Liver (tissue), 9 donors: ENCODE results near the gene CPNE4. TPM values are rescaled to one million over a fixed set of nuclear protein-coding genes. Genes with fewer than 3 reads are reported as not detected.

Source experiments
- DNase-seq: peaks from one replicate; pipeline ENCODE4 v3.0.0-alpha.2; 2017; ENCODE audit warnings: low spot score
- H3K27ac ChIP-seq, 2 donors: one replicate each; pipeline ENCODE4 v1.7.0; 2013; ENCODE audit warnings: inconsistent platforms in 2 of 2, low read length in 2 of 2, control low read depth in 1 of 2, low read depth in 1 of 2, mild to moderate bottlenecking in 1 of 2
- H3K27me3 ChIP-seq, 4 donors: one replicate each; pipeline versions ENCODE4 v1.6.1 to v1.7.0; 2013; ENCODE audit warnings: low read length in 3 of 4, inconsistent platforms in 1 of 4, mild to moderate bottlenecking in 1 of 4, moderate library complexity in 1 of 4; ENCODE audit not compliant: control insufficient read depth in 4 of 4, insufficient read depth in 4 of 4
- H3K36me3 ChIP-seq, 4 donors: one replicate each; pipeline versions ENCODE4 v1.6.1 to v1.7.0; 2013; ENCODE audit warnings: low read length in 3 of 4, mild to moderate bottlenecking in 3 of 4, low read depth in 1 of 4, moderate library complexity in 1 of 4; ENCODE audit not compliant: control insufficient read depth in 4 of 4, insufficient read depth in 3 of 4
- H3K4me1 ChIP-seq, 4 donors: one replicate each; pipeline versions ENCODE4 v1.6.1 to v1.7.0; 2013; ENCODE audit warnings: low read length in 3 of 4, mild to moderate bottlenecking in 3 of 4, moderate library complexity in 1 of 4; ENCODE audit not compliant: control insufficient read depth in 4 of 4, insufficient read depth in 4 of 4
- H3K4me3 ChIP-seq, 3 donors: one replicate each; pipeline versions ENCODE4 v1.6.1 to v1.7.0; 2013; ENCODE audit warnings: low read length in 3 of 3, control low read depth in 1 of 3, low read depth in 1 of 3, mild to moderate bottlenecking in 1 of 3
- H3K9ac ChIP-seq, 2 donors: one replicate each; pipeline ENCODE4 v1.7.0; 2013; ENCODE audit warnings: low read length in 2 of 2, mild to moderate bottlenecking in 2 of 2, moderate library complexity in 2 of 2, control low read depth in 1 of 2, low read depth in 1 of 2
- H3K9me3 ChIP-seq, 4 donors: one replicate each; pipeline versions ENCODE4 v1.6.1 to v1.7.0; 2013; ENCODE audit warnings: low read length in 3 of 4; ENCODE audit not compliant: control insufficient read depth in 4 of 4
- ATF3 ChIP-seq: IDR thresholded peaks from 2 replicates; pipeline ENCODE4 v1.6.1; 2016; ENCODE audit warnings: antibody characterized with exemption
- CTCF ChIP-seq: fragments of 150-350 bp; IDR thresholded peaks from 2 replicates; pipeline ENCODE4 v1.5.1; 2017; ENCODE audit warnings: improper control_type of control experiment, low read depth, low read length; ENCODE audit not compliant: missing input control
- EGR1 ChIP-seq, 2 donors: IDR thresholded peaks; 2 replicates each; pipeline ENCODE4 v1.6.1; 2016 to 2018; ENCODE audit warnings: antibody characterized with exemption in 2 of 2, low read depth in 2 of 2
- FOXA1 ChIP-seq: IDR thresholded peaks from 2 replicates; pipeline ENCODE4 v1.6.1; 2016; ENCODE audit warnings: antibody characterized with exemption
- FOXA2 ChIP-seq: IDR thresholded peaks from 2 replicates; pipeline ENCODE4 v1.6.1; 2016; ENCODE audit warnings: antibody characterized with exemption
- GABPA ChIP-seq, 2 donors: IDR thresholded peaks in 1 of 2; conservative IDR thresholded peaks in 1 of 2; 2 replicates each; pipeline ENCODE4 v1.6.1; 2016; ENCODE audit warnings: antibody characterized with exemption in 2 of 2, mild to moderate bottlenecking in 1 of 2, moderate library complexity in 1 of 2
- HNF4A ChIP-seq, 2 donors: conservative IDR thresholded peaks; 2 replicates each; pipeline ENCODE4 v1.6.1; 2016; ENCODE audit warnings: antibody characterized with exemption in 2 of 2, mild to moderate bottlenecking in 2 of 2
- HNF4G ChIP-seq: IDR thresholded peaks from 2 replicates; pipeline ENCODE4 v1.6.1; 2016; ENCODE audit warnings: antibody characterized with exemption
- JUND ChIP-seq, 2 donors: IDR thresholded peaks; 2 replicates each; pipeline ENCODE4 v1.6.1; 2016; ENCODE audit warnings: antibody characterized with exemption in 2 of 2
- MAX ChIP-seq: IDR thresholded peaks from 2 replicates; pipeline ENCODE4 v1.6.1; 2016; ENCODE audit warnings: antibody characterized with exemption
- NR2F2 ChIP-seq: IDR thresholded peaks from 2 replicates; pipeline ENCODE4 v1.6.1; 2016; ENCODE audit warnings: antibody characterized with exemption
- RAD21 ChIP-seq, 2 donors: IDR thresholded peaks; 2 replicates each; pipeline ENCODE4 v1.6.1; 2016; ENCODE audit warnings: antibody characterized with exemption in 2 of 2, mild to moderate bottlenecking in 2 of 2
- REST ChIP-seq: IDR thresholded peaks from 2 replicates; pipeline ENCODE4 v1.6.1; 2016; ENCODE audit warnings: antibody characterized with exemption, mild to moderate bottlenecking
- SP1 ChIP-seq: IDR thresholded peaks from 2 replicates; pipeline ENCODE4 v1.6.1; 2018; ENCODE audit warnings: antibody characterized with exemption, mild to moderate bottlenecking
- TAF1 ChIP-seq: conservative IDR thresholded peaks from 2 replicates; pipeline ENCODE4 v1.6.1; 2016; ENCODE audit warnings: antibody characterized with exemption, mild to moderate bottlenecking
- YY1 ChIP-seq: IDR thresholded peaks from 2 replicates; pipeline ENCODE4 v1.6.1; 2016; ENCODE audit warnings: antibody characterized with exemption, mild to moderate bottlenecking
- ZBTB33 ChIP-seq: IDR thresholded peaks from 2 replicates; pipeline ENCODE4 v1.6.1; 2016; ENCODE audit warnings: antibody characterized with exemption
- WGBS: extraction: QIAGEN DNeasy Blood & Tissue Kit; methylation state at CpG from one replicate; pipeline ENCODE4 v1.1.7; 2013; 5-methylcytosine and 5-hydroxymethylcytosine counted together
- polyA plus RNA-seq, 2 donors: library from polyadenylated mRNA; stranded (reverse) in 1 of 2; unstranded in 1 of 2; fragments of 200-250 nt in 1 of 2; fragments of >200 nt in 1 of 2; fragmentation: Nextera tagmentation in 1 of 2; extraction: Ambion mirVana in 1 of 2; gene quantifications; one replicate each; pipeline versions ENCODE4 v1.2.1 to v1.2.3, GENCODE V29; 2013 to 2015
- total RNA-seq, 2 donors: library from RNA; depleted of rRNA; stranded (reverse); fragments of >200 nt; gene quantifications; one replicate each; pipeline ENCODE4 v1.2.3, GENCODE V29; 2014
- donor health status: healthy.
- donor health status: healthy.
- donor health status: healthy.
- donor health status: healthy.
- donor health status: healthy.

CPNE4 gene
- total and polyA plus RNA-seq, 4 donors = under 0.01 to 0.03 TPM; not detected in 2

- WGBS = 86% methylated on average over 3 of the region's 3 CpGs
- Histone ChIP-seq H3K9me3 (peaks cover 0 to 4% (median 2%) of the 10 kb centered on the region in 4 donors), H3K27ac (no peak overlapping the region), H3K9ac (no peak overlapping the region), H3K36me3 (no peaks in the 10 kb centered on the region), H3K4me3 (no peak overlapping the region), H3K4me1 (no peaks in the 10 kb centered on the region), H3K27me3 (no peaks in the 10 kb centered on the region)
- no peak for DNase-seq
- no peak for TF ChIP-seq FOXA2
- TF ChIP-seq CTCF = no peak
- no peak for TF ChIP-seq TAF1
- no peak for TF ChIP-seq YY1
- no peak for TF ChIP-seq HNF4A (conservative IDR thresholded peaks at IDR 0.05)
- no peak for TF ChIP-seq ATF3
- TF ChIP-seq EGR1 (IDR thresholded peaks at IDR 0.05; ENCODE audit: low read depth in 2 of 2) = no peak
- TF ChIP-seq HNF4G = no peak
- no peak for TF ChIP-seq REST
- no peak for TF ChIP-seq ZBTB33
- TF ChIP-seq MAX = no peak
- TF ChIP-seq NR2F2 = no peak
- TF ChIP-seq JUND (IDR thresholded peaks at IDR 0.05) = no peak
- no peak for TF ChIP-seq RAD21 (IDR thresholded peaks at IDR 0.05)
- TF ChIP-seq SP1 = no peak
- TF ChIP-seq GABPA (IDR thresholded peaks at IDR 0.05 in 1 of 2, conservative IDR thresholded peaks at IDR 0.05 in 1 of 2) = no peak
- TF ChIP-seq FOXA1 = no peak
These were observed 497.3 kb downstream of the CPNE4 start for GRCh38 chr3:131537531-131537930.

- H3K4me3 ChIP-seq = no peak overlapping the region
- no peaks in the 10 kb centered on the region for H3K27me3 ChIP-seq
- H3K36me3 ChIP-seq = no peaks in the 10 kb centered on the region
- peaks cover 0 to 2% (median 0%) of the 10 kb centered on the region in 4 donors for H3K4me1 ChIP-seq
- no peak overlapping the region for H3K27ac ChIP-seq
- 65% methylated on average over 2 of the region's 2 CpGs for WGBS
- H3K9me3 ChIP-seq = peaks cover 0 to 4% (median 2%) of the 10 kb centered on the region in 4 donors
- DNase-seq = no peak
- H3K9ac ChIP-seq = no peak overlapping the region
- no peak for TF ChIP-seq CTCF
These were observed 499.2 kb downstream of the CPNE4 start for GRCh38 chr3:131535596-131535995.
